Esophagus muscularis mucosa (tissue), 4 donors: ENCODE measurements around the gene ASIP. TPM values are rescaled to one million over a fixed set of nuclear protein-coding genes. Genes with fewer than 3 reads are reported as not detected.

Experiments used
- DNase-seq: peaks from one replicate; pipeline ENCODE4 v3.0.0-alpha.2; 2017; ENCODE audit errors: extremely low spot score
- H3K27ac ChIP-seq, 4 donors: fragments of 200-600 bp; sonication (generic); replicated peaks in 1 of 4; 1 replicate in 3 of 4; 2 replicates in 1 of 4; pipeline ENCODE4 v1.5.1; 2016 to 2019; ENCODE audit warnings: mild to moderate bottlenecking in 1 of 4
- H3K27me3 ChIP-seq, 4 donors: fragments of 200-600 bp; sonication (generic); one replicate each; pipeline versions ENCODE4 v1.5.1 to v1.6.0; 2016 to 2019
- H3K36me3 ChIP-seq, 4 donors: fragments of 200-600 bp; sonication (generic); one replicate each; pipeline ENCODE4 v1.5.1; 2016 to 2019
- H3K4me1 ChIP-seq, 4 donors: fragments of 200-600 bp; sonication (generic); one replicate each; pipeline ENCODE4 v1.5.1; 2016 to 2019
- H3K4me3 ChIP-seq, 4 donors: fragments of 200-600 bp; sonication (generic); 1 replicate in 2 of 4; 2 replicates in 2 of 4; pipeline ENCODE4 v1.5.1; 2016 to 2019; ENCODE audit warnings: mild to moderate bottlenecking in 4 of 4, moderate library complexity in 1 of 4
- H3K9me3 ChIP-seq, 4 donors: fragments of 200-600 bp; sonication (generic); 1 replicate in 3 of 4; 2 replicates in 1 of 4; pipeline ENCODE4 v1.5.1; 2016 to 2019
- EP300 ChIP-seq: sonication (generic); formaldehyde crosslinking; IDR thresholded peaks from one replicate; pipeline ENCODE4 v1.6.1; 2017; ENCODE audit warnings: antibody characterized with exemption
- POLR2A ChIP-seq: fragments of 450-650 bp; IDR thresholded peaks from one replicate; pipeline ENCODE4 v1.6.1; 2017; ENCODE audit warnings: antibody characterized with exemption, moderate library complexity, mild to moderate bottlenecking, low read depth
- POLR2AphosphoS5 ChIP-seq, 2 donors: sonication (generic); formaldehyde crosslinking; IDR thresholded peaks; one replicate each; pipeline ENCODE4 v1.6.1; 2017; ENCODE audit warnings: antibody characterized with exemption in 2 of 2
- WGBS: methylation state at CpG from one replicate; pipeline ENCODE4 v1.1.5; 2018; 5-methylcytosine and 5-hydroxymethylcytosine counted together
- intact Hi-C: fragments of 100-400 bp; cut with DNase I; formaldehyde crosslinking; loops from one replicate; pipeline ENCODE4 v1.15.1; 2023
- total RNA-seq, 4 donors: library from RNA; depleted of rRNA; stranded (reverse); fragments of >200 nt; gene quantifications; one replicate each; pipeline versions ENCODE4 v1.1.0 to v1.2.1, GENCODE V29; 2016
- TF ChIP-seq, protein P1 (sequence below), 3 experiments: fragments of 200-600 bp in 2 of 3; fragments of 450-650 bp in 1 of 3; sonication (generic) in 2 of 3; IDR thresholded peaks; one replicate each; pipeline ENCODE4 v1.5.1; 2017 to 2019; ENCODE audit warnings: antibody characterized with exemption in 3 of 3, mild to moderate bottlenecking in 2 of 3, moderate library complexity in 1 of 3

The ASIP gene
- total RNA-seq, 4 donors from 2014 or later: not detected

DNA sequence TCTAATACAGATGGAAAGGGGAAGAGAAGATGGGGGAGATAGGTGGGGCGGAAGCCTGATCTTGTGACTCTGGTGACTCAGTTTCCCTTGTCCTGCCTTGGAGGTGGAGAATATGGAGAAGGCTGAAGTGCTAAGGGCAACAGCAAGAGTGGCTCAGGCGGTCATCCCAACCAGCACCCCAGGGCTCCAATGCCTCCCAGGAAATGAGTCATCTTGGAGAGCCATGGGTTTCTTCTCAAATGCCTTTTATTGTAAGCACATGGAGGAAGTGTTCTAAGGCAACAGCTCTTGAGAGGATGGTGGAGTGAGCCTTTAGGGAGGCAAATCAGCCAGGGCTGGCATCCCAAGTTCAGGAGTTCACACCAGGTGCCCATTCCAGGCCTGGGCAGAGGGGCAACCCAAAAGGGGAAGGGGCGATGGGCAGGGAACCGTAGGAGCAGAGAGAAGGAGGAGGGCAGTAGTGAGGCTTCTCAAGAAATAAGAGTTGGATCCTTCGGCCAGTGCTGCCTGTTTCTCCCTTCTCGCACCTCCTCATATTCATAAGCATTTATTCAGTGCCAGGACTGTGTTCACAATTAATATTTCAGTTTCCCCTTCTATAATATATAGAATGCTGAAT lies 75.1 kb downstream of the ASIP start:
- WGBS: 87% methylated on average over 6 of the region's 6 CpGs
- no peaks in the 10 kb centered on the region for H3K36me3 ChIP-seq
- DNase-seq: no peak
- no peak overlapping the region for H3K27ac ChIP-seq
- intact Hi-C loops: loop anchor here (10.0 kb wide), 2 partner anchors 208 to 458 kb away; no protein-coding TSS in a partner anchor
- no peak overlapping the region for H3K4me3 ChIP-seq
- H3K27me3 ChIP-seq: peaks cover 0 to 13% (median 6%) of the 10 kb centered on the region in 4 donors
- H3K4me1 ChIP-seq: peaks cover 7 to 17% (median 17%) of the 10 kb centered on the region in 4 donors
- no peak for TF ChIP-seq POLR2AphosphoS5 (IDR thresholded peaks at IDR 0.05)
- no peak for TF ChIP-seq EP300
- no peak for TF ChIP-seq POLR2A
- TF ChIP-seq, protein P1, sequence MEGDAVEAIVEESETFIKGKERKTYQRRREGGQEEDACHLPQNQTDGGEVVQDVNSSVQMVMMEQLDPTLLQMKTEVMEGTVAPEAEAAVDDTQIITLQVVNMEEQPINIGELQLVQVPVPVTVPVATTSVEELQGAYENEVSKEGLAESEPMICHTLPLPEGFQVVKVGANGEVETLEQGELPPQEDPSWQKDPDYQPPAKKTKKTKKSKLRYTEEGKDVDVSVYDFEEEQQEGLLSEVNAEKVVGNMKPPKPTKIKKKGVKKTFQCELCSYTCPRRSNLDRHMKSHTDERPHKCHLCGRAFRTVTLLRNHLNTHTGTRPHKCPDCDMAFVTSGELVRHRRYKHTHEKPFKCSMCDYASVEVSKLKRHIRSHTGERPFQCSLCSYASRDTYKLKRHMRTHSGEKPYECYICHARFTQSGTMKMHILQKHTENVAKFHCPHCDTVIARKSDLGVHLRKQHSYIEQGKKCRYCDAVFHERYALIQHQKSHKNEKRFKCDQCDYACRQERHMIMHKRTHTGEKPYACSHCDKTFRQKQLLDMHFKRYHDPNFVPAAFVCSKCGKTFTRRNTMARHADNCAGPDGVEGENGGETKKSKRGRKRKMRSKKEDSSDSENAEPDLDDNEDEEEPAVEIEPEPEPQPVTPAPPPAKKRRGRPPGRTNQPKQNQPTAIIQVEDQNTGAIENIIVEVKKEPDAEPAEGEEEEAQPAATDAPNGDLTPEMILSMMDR (IDR thresholded peaks at IDR 0.05): no peak
- H3K9me3 ChIP-seq: no peaks in the 10 kb centered on the region

Other genes starting within 250 kb of the ASIP start
- 100 to 1,000 TPM; 114 to 121 (median 117) TPM for gene RALY, start 247.5 kb upstream of the ASIP start, total RNA-seq
- 10 to 100 TPM; 48.6 to 64.2 (median 58.7) TPM for gene EIF2S2, start 129.2 kb upstream of the ASIP start, total RNA-seq
- gene AHCY, start 61.9 kb downstream of the ASIP start, total RNA-seq: 10 to 100 TPM; 52.7 to 77.0 (median 71.0) TPM
- gene ITCH, start 121.8 kb downstream of the ASIP start, total RNA-seq: 10 to 100 TPM; 50.3 to 64.3 (median 52.8) TPM